ENCODE measurements around the gene FADS2.

Gene FADS2

GRCh38 chr11:61862714-61863547, 34.8 kb downstream of the FADS2 start:
- Mint-ChIP-seq H3K27me3 (ENCODE audit: low read depth) (no peaks in the 10 kb centered on the region), H3K27ac (no peak overlapping the region), H3K4me1 (no peaks in the 10 kb centered on the region), H3K9me3 (no peaks in the 10 kb centered on the region), H3K4me3 (no peak overlapping the region), H3K36me3 (ENCODE audit: low read depth) (peaks cover 54% of the 10 kb centered on the region)
- no peak for TF ChIP-seq CTCF (IDR thresholded peaks at IDR 0.05; ENCODE audit: unreplicated experiment in 3 of 3)

- no peaks in the 10 kb centered on the region for H3K4me1 Mint-ChIP-seq
- no peak for TF ChIP-seq CTCF (IDR thresholded peaks at IDR 0.05; ENCODE audit: unreplicated experiment in 3 of 3)
- peaks cover 53% of the 10 kb centered on the region for H3K36me3 Mint-ChIP-seq (ENCODE audit: low read depth)
- H3K9me3 Mint-ChIP-seq, result no peaks in the 10 kb centered on the region
- H3K27me3 Mint-ChIP-seq (ENCODE audit: low read depth), result no peaks in the 10 kb centered on the region
- no peak overlapping the region for H3K4me3 Mint-ChIP-seq
- H3K27ac Mint-ChIP-seq, result no peak overlapping the region
These were observed 35.5 kb downstream of the FADS2 start for GRCh38 chr11:61863548-61864081.

GRCh38 chr11:61864814-61865775, 37.0 kb downstream of the FADS2 start:
- peaks cover 39% of the 10 kb centered on the region for H3K36me3 Mint-ChIP-seq (ENCODE audit: low read depth)
- peaks cover 3% of the 10 kb centered on the region for H3K27me3 Mint-ChIP-seq (ENCODE audit: low read depth)
- H3K4me3 Mint-ChIP-seq, result no peak overlapping the region
- H3K9me3 Mint-ChIP-seq, result no peaks in the 10 kb centered on the region
- H3K27ac Mint-ChIP-seq, result no peak overlapping the region
- TF ChIP-seq CTCF (IDR thresholded peaks at IDR 0.05; ENCODE audit: unreplicated experiment in 3 of 3), result no peak
- H3K4me1 Mint-ChIP-seq, result no peaks in the 10 kb centered on the region

GRCh38 chr11:61866231-61866957, 38.3 kb downstream of the FADS2 start:
- peaks cover 11% of the 10 kb centered on the region for H3K4me1 Mint-ChIP-seq

More at GRCh38 chr11:61866231-61866957, 38.3 kb downstream of the FADS2 start:
- Mint-ChIP-seq H3K27me3 (ENCODE audit: low read depth) (peaks cover 3% of the 10 kb centered on the region), H3K9me3 (no peaks in the 10 kb centered on the region), H3K4me3 (no peak overlapping the region), H3K36me3 (ENCODE audit: low read depth) (peaks cover 30% of the 10 kb centered on the region), H3K27ac (no peak overlapping the region)
- no peak for TF ChIP-seq CTCF (IDR thresholded peaks at IDR 0.05; ENCODE audit: unreplicated experiment in 3 of 3)

Data from nephron (organoid).